Kidney glomerular epithelial cell (primary cell): ENCODE data around the gene CCR6.
"Not testable (repeated sequence)": the region's sequence is repeated elsewhere in the genome, so short reads cannot be mapped to it uniquely, and the experiment has no call there.

Source experiments
- DNase-seq: peaks from one replicate; lab custom pipeline; 2025; lab: John Stamatoyannopoulos, UW

The CCR6 gene

DNA sequence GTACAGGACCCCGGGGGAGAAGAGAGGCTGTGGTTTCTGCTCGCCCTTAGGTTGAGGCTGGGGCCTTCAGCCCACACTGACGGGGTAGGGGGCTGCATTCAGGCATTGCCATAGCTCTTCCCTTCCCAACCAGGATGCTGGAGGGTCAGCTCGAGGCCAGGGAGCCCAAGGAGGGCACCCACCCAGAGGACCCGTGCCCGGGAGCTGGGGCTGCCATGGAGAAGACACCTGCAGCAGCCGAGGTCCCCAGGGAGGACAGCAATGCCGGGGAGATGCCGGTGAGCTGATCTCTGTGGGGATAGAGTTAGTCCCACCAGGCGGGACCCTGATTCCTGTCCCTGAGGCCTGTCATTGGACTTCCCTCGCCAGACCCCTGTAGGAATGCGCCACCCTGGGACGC, 49.1 kb downstream of the CCR6 start:
- not testable (repeated sequence) for DNase-seq

DNA sequence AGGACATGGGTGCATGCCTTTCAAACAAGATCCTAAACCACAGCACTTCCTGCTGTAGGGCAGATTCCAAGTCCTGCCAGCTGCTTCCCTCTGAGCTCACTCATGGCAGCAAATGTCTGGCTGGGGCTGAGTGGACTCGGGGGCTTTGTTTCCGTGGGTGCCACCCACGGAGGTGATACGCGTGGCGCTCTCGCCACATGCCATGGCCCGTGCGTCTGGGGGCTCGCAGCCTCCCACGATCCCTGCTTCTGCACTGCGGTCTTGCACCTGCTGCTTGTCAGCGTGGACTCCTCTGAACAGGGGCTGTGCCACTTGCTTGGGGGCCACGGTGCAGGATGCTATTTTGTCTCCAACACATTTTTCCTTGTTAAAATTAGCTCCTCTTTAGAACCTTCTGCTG, 54.4 kb downstream of the CCR6 start:
- DNase-seq, result not testable (repeated sequence)

GRCh38 chr6:167178896-167179655, 56.2 kb downstream of the CCR6 start:
- not testable (repeated sequence) for DNase-seq

- DNase-seq, result not testable (repeated sequence)
Observed at GRCh38 chr6:167180086-167180485, 57.2 kb downstream of the CCR6 start.

GRCh38 chr6:167181351-167181750, 58.5 kb downstream of the CCR6 start:
- not testable (repeated sequence) for DNase-seq

DNA sequence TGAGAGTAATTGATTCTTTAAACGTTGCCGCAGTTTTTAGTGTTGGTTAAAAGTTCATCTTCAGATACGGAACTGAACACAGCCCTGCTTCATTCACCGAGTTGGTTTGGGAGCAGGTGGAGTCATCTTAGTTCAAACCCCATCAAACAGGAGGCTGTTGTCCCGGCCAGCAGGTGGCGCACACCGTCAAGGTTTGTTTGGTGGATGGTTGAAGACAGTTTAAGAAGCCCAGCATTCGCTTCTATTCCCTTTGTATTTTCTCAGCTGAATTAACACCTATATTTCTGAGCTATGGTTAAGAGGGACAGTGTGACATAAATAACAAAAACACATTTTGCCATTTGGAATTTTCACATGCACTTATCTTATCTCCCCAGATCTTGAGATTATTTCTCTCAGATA, 60.0 kb downstream of the CCR6 start:
- DNase-seq, result not testable (repeated sequence)

DNA sequence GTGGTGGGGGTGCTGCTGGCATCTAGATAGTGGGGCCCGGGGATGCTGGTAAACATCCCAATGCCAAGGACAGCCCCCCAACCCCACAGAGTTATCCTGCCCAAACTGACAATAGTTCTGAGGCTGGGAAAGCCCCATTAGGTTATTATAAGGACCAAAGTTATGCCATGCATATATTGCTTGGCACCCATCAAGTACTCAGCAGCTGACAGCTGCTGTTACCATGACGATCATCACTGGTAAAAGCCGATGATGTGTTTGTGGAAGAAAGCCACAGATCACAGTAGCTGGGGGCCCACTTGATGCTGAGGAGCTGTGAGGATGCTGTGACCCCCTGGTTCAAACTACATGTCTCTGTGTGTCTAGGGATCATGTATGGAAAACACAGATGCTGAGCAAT, 62.2 kb downstream of the CCR6 start:
- not testable (repeated sequence) for DNase-seq

DNA sequence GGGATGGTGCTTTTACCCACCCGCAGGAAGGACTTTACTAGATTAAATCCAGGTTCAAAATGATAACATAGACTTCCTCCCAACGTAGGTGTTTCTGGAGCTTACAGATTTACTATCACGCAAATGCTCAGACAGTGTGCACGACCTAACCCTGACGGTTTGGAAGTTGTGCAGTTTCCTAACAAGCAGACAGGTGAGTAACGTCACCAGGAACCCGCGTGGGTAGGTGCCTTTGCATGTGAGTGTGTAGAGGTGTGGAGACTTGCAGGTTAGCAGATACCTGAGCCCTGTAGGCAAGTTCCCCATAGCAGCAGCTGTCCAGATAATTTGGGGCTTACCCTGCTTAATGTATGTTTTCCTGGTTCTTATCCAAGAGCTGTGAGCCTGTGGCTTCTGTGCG, 64.4 kb downstream of the CCR6 start:
- DNase-seq, result not testable (repeated sequence)
